ENCODE measurements around the gene ANAPC10.

Gene ANAPC10

GRCh38 chr4:144967161-144967560, 130.8 kb downstream of the ANAPC10 start:
- no peak for DNase-seq
- Histone ChIP-seq H3K9me3 (no peaks in the 10 kb centered on the region), H3K4me3 (no peak overlapping the region), H3K4me1 (peaks cover 0 to 13% (median 6%) of the 10 kb centered on the region in 4 donors), H3K27ac (no peak overlapping the region), H3K36me3 (no peaks in the 10 kb centered on the region), H3K27me3 (no peaks in the 10 kb centered on the region)
- TF ChIP-seq CTCF (IDR thresholded peaks at IDR 0.05): no peak
- intact Hi-C loops (cut with DNase I; ENCODE audit: low total_unique reads): no loop called here

GRCh38 chr4:144962300-144962699, 135.7 kb downstream of the ANAPC10 start:
- intact Hi-C loops (cut with DNase I; ENCODE audit: low total_unique reads): no loop called here
- no peak for TF ChIP-seq CTCF (IDR thresholded peaks at IDR 0.05)
- DNase-seq: no peak

DNA sequence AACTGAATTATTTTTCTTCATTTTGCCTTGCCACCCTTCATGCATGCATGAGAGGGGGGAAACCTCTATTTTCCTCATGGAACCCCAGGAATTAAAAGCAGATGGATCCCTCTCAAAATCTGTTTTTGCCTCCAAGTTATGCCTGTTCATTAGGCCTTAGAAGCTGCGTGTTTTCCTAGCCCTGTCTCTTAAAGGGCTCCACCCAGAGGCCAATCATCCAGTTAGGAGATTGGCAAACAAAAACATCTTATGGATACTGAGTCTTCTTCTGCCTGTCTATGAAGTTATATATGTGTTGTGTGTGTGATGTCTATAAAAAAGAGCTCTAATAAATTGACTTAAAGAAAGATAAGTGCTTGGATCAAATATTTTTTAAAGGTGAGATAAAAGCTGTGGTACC, 142.9 kb downstream of the ANAPC10 start:
- H3K27ac ChIP-seq: no peak overlapping the region
- no peak for TF ChIP-seq CTCF (IDR thresholded peaks at IDR 0.05)
- DNase-seq: no peak
- peaks cover 5 to 46% (median 42%) of the 10 kb centered on the region in 3 donors for H3K9me3 ChIP-seq
- H3K4me3 ChIP-seq: no peak overlapping the region
- no peaks in the 10 kb centered on the region for H3K4me1 ChIP-seq
- intact Hi-C loops (cut with DNase I; ENCODE audit: low total_unique reads): no loop called here
- H3K36me3 ChIP-seq: no peaks in the 10 kb centered on the region
- H3K27me3 ChIP-seq: no peaks in the 10 kb centered on the region

More at GRCh38 chr4:144962300-144962699, 135.7 kb downstream of the ANAPC10 start:
- H3K4me1 ChIP-seq: peaks cover 0 to 13% (median 6%) of the 10 kb centered on the region in 4 donors
- H3K27ac ChIP-seq: no peak overlapping the region
- no peak overlapping the region for H3K4me3 ChIP-seq
- peaks cover 0 to 24% (median 4%) of the 10 kb centered on the region in 3 donors for H3K9me3 ChIP-seq
- H3K27me3 ChIP-seq: no peaks in the 10 kb centered on the region
- no peaks in the 10 kb centered on the region for H3K36me3 ChIP-seq

GRCh38 chr4:144954230-144954629, 143.8 kb downstream of the ANAPC10 start:
- H3K4me1 ChIP-seq: no peaks in the 10 kb centered on the region
- H3K9me3 ChIP-seq: peaks cover 5 to 42% (median 38%) of the 10 kb centered on the region in 3 donors
- H3K27ac ChIP-seq: no peak overlapping the region
- H3K27me3 ChIP-seq: no peaks in the 10 kb centered on the region
- intact Hi-C loops (cut with DNase I; ENCODE audit: low total_unique reads): no loop called here
- no peak for TF ChIP-seq CTCF (IDR thresholded peaks at IDR 0.05)
- no peak overlapping the region for H3K4me3 ChIP-seq
- H3K36me3 ChIP-seq: no peaks in the 10 kb centered on the region
- no peak for DNase-seq

DNA sequence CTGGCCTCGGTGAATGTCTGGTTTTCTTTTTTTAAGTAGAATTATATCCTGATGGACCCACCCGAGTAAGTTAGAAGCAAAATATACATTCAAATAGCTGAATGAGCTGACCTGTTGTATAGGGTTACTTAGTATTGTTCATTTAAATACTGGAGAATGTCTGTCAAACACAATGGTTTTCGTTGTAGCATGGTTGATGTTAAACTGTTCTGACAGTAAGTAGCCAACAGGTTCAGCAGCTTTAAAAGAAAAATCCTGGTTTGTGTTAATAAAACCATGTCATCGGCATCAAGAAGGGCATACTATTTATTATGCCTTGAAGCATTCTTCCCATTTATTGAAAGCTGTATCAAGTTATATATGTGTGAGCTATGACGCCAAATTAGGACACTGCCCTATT, 149.6 kb downstream of the ANAPC10 start:
- intact Hi-C loops (cut with DNase I; ENCODE audit: low total_unique reads): no loop called here
- Histone ChIP-seq H3K36me3 (no peaks in the 10 kb centered on the region), H3K27me3 (no peaks in the 10 kb centered on the region), H3K9me3 (peaks cover 0 to 14% (median 9%) of the 10 kb centered on the region in 3 donors), H3K4me1 (no peaks in the 10 kb centered on the region), H3K27ac (no peak overlapping the region), H3K4me3 (no peak overlapping the region)
- DNase-seq: no peak
- TF ChIP-seq CTCF (IDR thresholded peaks at IDR 0.05): no peak

GRCh38 chr4:144948009-144948408, 150.0 kb downstream of the ANAPC10 start:
- no peaks in the 10 kb centered on the region for H3K36me3 ChIP-seq
- peaks cover 0 to 10% (median 5%) of the 10 kb centered on the region in 3 donors for H3K9me3 ChIP-seq
- H3K27me3 ChIP-seq: no peaks in the 10 kb centered on the region
- no peak for TF ChIP-seq CTCF (IDR thresholded peaks at IDR 0.05)
- no peak overlapping the region for H3K4me3 ChIP-seq
- H3K4me1 ChIP-seq: no peaks in the 10 kb centered on the region
- DNase-seq: no peak
- no peak overlapping the region for H3K27ac ChIP-seq
- intact Hi-C loops (cut with DNase I; ENCODE audit: low total_unique reads): no loop called here
